Sigmoid colon (tissue), 4 donors: ENCODE results near the gene TTC33.

Source experiments
- EP300 ChIP-seq, 4 donors: sonication (generic); formaldehyde crosslinking; IDR thresholded peaks; one replicate each; pipeline ENCODE4 v1.6.1; 2017; ENCODE audit warnings: antibody characterized with exemption in 4 of 4
- POLR2A ChIP-seq, 2 donors: fragments of 450-650 bp; IDR thresholded peaks; one replicate each; pipeline ENCODE4 v1.6.1; 2016; ENCODE audit warnings: antibody characterized with exemption in 2 of 2, mild to moderate bottlenecking in 2 of 2, moderate library complexity in 2 of 2
- POLR2AphosphoS5 ChIP-seq, 4 donors: sonication (generic); formaldehyde crosslinking; IDR thresholded peaks; one replicate each; pipeline ENCODE4 v1.6.1; 2017; ENCODE audit warnings: antibody characterized with exemption in 4 of 4
- TF ChIP-seq, protein P1 (sequence below), 4 experiments: fragments of 450-650 bp in 3 of 4; fragments of 200-600 bp in 1 of 4; IDR thresholded peaks; one replicate each; pipeline ENCODE4 v1.5.1; 2016 to 2019; ENCODE audit warnings: antibody characterized with exemption in 4 of 4, mild to moderate bottlenecking in 3 of 4, moderate library complexity in 2 of 4

DNA sequence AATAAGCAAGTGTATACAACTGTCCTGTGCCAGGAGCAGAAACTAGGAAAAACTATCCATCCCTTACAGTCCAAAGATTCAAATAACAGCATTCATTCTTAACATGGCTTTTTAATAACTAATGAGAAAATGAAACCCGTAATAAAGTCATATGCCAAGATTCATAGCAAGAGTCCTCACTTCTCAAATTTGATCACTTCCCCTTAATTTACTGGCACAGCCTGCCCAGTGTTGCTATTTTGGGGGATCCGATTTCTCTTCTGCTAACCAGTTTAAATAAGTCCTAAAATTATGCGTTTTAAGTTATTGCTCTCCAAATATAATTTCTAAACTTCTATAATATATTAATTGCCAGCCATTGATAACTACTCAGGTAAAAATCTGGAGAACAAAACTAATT is 253.0 kb downstream of the TTC33 start:
- no peak for TF ChIP-seq POLR2A (IDR thresholded peaks at IDR 0.05)
- TF ChIP-seq, protein P1, sequence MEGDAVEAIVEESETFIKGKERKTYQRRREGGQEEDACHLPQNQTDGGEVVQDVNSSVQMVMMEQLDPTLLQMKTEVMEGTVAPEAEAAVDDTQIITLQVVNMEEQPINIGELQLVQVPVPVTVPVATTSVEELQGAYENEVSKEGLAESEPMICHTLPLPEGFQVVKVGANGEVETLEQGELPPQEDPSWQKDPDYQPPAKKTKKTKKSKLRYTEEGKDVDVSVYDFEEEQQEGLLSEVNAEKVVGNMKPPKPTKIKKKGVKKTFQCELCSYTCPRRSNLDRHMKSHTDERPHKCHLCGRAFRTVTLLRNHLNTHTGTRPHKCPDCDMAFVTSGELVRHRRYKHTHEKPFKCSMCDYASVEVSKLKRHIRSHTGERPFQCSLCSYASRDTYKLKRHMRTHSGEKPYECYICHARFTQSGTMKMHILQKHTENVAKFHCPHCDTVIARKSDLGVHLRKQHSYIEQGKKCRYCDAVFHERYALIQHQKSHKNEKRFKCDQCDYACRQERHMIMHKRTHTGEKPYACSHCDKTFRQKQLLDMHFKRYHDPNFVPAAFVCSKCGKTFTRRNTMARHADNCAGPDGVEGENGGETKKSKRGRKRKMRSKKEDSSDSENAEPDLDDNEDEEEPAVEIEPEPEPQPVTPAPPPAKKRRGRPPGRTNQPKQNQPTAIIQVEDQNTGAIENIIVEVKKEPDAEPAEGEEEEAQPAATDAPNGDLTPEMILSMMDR (IDR thresholded peaks at IDR 0.05), result no peak
- TF ChIP-seq EP300 (IDR thresholded peaks at IDR 0.05), result no peak
- TF ChIP-seq POLR2AphosphoS5 (IDR thresholded peaks at IDR 0.05), result no peak
